Esophagus muscularis mucosa (tissue), 4 donors: Measurements from ENCODE around the gene STRIP2. TPM values are rescaled to one million over a fixed set of nuclear protein-coding genes. Genes with fewer than 3 reads are reported as not detected.
A peak's percentile ranks its signal among the peaks of the same experiment; 100 is the strongest.
"Not testable (repeated sequence)": the region's sequence is repeated elsewhere in the genome, so short reads cannot be mapped to it uniquely, and the experiment has no call there.

Experiments used
- DNase-seq: peaks from one replicate; pipeline ENCODE4 v3.0.0-alpha.2; 2017; ENCODE audit errors: extremely low spot score
- H3K27ac ChIP-seq, 4 donors: fragments of 200-600 bp; sonication (generic); replicated peaks in 1 of 4; 1 replicate in 3 of 4; 2 replicates in 1 of 4; pipeline ENCODE4 v1.5.1; 2016 to 2019; ENCODE audit warnings: mild to moderate bottlenecking in 1 of 4
- H3K27me3 ChIP-seq, 4 donors: fragments of 200-600 bp; sonication (generic); one replicate each; pipeline versions ENCODE4 v1.5.1 to v1.6.0; 2016 to 2019
- H3K36me3 ChIP-seq, 4 donors: fragments of 200-600 bp; sonication (generic); one replicate each; pipeline ENCODE4 v1.5.1; 2016 to 2019
- H3K4me1 ChIP-seq, 4 donors: fragments of 200-600 bp; sonication (generic); one replicate each; pipeline ENCODE4 v1.5.1; 2016 to 2019
- H3K4me3 ChIP-seq, 4 donors: fragments of 200-600 bp; sonication (generic); 1 replicate in 2 of 4; 2 replicates in 2 of 4; pipeline ENCODE4 v1.5.1; 2016 to 2019; ENCODE audit warnings: mild to moderate bottlenecking in 4 of 4, moderate library complexity in 1 of 4
- H3K9me3 ChIP-seq, 4 donors: fragments of 200-600 bp; sonication (generic); 1 replicate in 3 of 4; 2 replicates in 1 of 4; pipeline ENCODE4 v1.5.1; 2016 to 2019
- CTCF ChIP-seq, 3 experiments: fragments of 200-600 bp in 2 of 3; fragments of 450-650 bp in 1 of 3; sonication (generic) in 2 of 3; IDR thresholded peaks; one replicate each; pipeline ENCODE4 v1.5.1; 2017 to 2019; ENCODE audit warnings: antibody characterized with exemption in 3 of 3, mild to moderate bottlenecking in 2 of 3, moderate library complexity in 1 of 3
- EP300 ChIP-seq: sonication (generic); formaldehyde crosslinking; IDR thresholded peaks from one replicate; pipeline ENCODE4 v1.6.1; 2017; ENCODE audit warnings: antibody characterized with exemption
- POLR2A ChIP-seq: fragments of 450-650 bp; IDR thresholded peaks from one replicate; pipeline ENCODE4 v1.6.1; 2017; ENCODE audit warnings: antibody characterized with exemption, moderate library complexity, mild to moderate bottlenecking, low read depth
- POLR2AphosphoS5 ChIP-seq, 2 donors: sonication (generic); formaldehyde crosslinking; IDR thresholded peaks; one replicate each; pipeline ENCODE4 v1.6.1; 2017; ENCODE audit warnings: antibody characterized with exemption in 2 of 2
- WGBS: methylation state at CpG from one replicate; pipeline ENCODE4 v1.1.5; 2018; 5-methylcytosine and 5-hydroxymethylcytosine counted together
- intact Hi-C: fragments of 100-400 bp; cut with DNase I; formaldehyde crosslinking; loops from one replicate; pipeline ENCODE4 v1.15.1; 2023
- total RNA-seq, 4 donors: library from RNA; depleted of rRNA; stranded (reverse); fragments of >200 nt; gene quantifications; one replicate each; pipeline versions ENCODE4 v1.1.0 to v1.2.1, GENCODE V29; 2016

The STRIP2 gene
- total RNA-seq, 4 donors from 2014 or later, result 1.1 to 2.1 (median 1.9) TPM

GRCh38 chr7:129443612-129444011, 9.4 kb downstream of the STRIP2 start:
- no peaks in the 10 kb centered on the region for H3K27me3 ChIP-seq
- WGBS, result 23% methylated on average over 2 of the region's 2 CpGs
- no peak overlapping the region for H3K4me3 ChIP-seq

GRCh38 chr7:129444776-129445175, 10.5 kb downstream of the STRIP2 start:
- H3K36me3 ChIP-seq, H3K4me3 ChIP-seq, intact Hi-C loops, DNase-seq, H3K27me3 ChIP-seq, H3K27ac ChIP-seq: not testable (repeated sequence)
- H3K4me1 ChIP-seq, result peaks cover 16 to 19% (median 18%) of the 10 kb centered on the region in 4 donors
- peaks cover 0 to 13% (median 5%) of the 10 kb centered on the region in 4 donors for H3K9me3 ChIP-seq
- WGBS, result 90% methylated on average over 5 of the region's 5 CpGs

More at GRCh38 chr7:129443612-129444011, 9.4 kb downstream of the STRIP2 start:
- H3K36me3 ChIP-seq, result no peaks in the 10 kb centered on the region
- intact Hi-C loops, result no loop called here
- H3K4me1 ChIP-seq, result peaks cover 16 to 19% (median 18%) of the 10 kb centered on the region in 4 donors
- peaks cover 0 to 7% (median 3%) of the 10 kb centered on the region in 4 donors for H3K9me3 ChIP-seq
- H3K27ac ChIP-seq, result peak overlapping the region in 3 of 4 donors; percentile 43 to 55 (median 47)
- no peak for DNase-seq
- peak in 1 of 2 donors; percentile 42 for TF ChIP-seq POLR2AphosphoS5 (IDR thresholded peaks at IDR 0.05)
- TF ChIP-seq CTCF (IDR thresholded peaks at IDR 0.05), result no peak
- no peak for TF ChIP-seq EP300
- no peak for TF ChIP-seq POLR2A

GRCh38 chr7:129446925-129447324, 12.7 kb downstream of the STRIP2 start:
- H3K36me3 ChIP-seq, intact Hi-C loops, H3K4me3 ChIP-seq, DNase-seq, H3K27ac ChIP-seq, H3K27me3 ChIP-seq: not testable (repeated sequence)
- 86% methylated on average over 1 of the region's 2 CpGs for whole genome bisulfite sequencing
- Histone ChIP-seq H3K4me1 (peaks cover 16 to 19% (median 18%) of the 10 kb centered on the region in 4 donors), H3K9me3 (peaks cover 0 to 13% (median 5%) of the 10 kb centered on the region in 4 donors)

GRCh38 chr7:129447445-129447844, 13.2 kb downstream of the STRIP2 start:
- intact Hi-C loops, H3K4me3 ChIP-seq, DNase-seq, H3K36me3 ChIP-seq, H3K27me3 ChIP-seq, H3K27ac ChIP-seq: not testable (repeated sequence)
- H3K4me1 ChIP-seq, result peaks cover 16 to 19% (median 18%) of the 10 kb centered on the region in 4 donors
- WGBS, result over 99% methylated on average over 6 of the region's 6 CpGs
- H3K9me3 ChIP-seq, result peaks cover 0 to 13% (median 5%) of the 10 kb centered on the region in 4 donors

GRCh38 chr7:129448608-129449007, 14.4 kb downstream of the STRIP2 start:
- H3K4me3 ChIP-seq, H3K4me1 ChIP-seq, H3K36me3 ChIP-seq, DNase-seq, H3K27ac ChIP-seq, H3K27me3 ChIP-seq, intact Hi-C loops: not testable (repeated sequence)
- H3K9me3 ChIP-seq, result peaks cover 0 to 13% (median 5%) of the 10 kb centered on the region in 4 donors
- 95% methylated on average over 2 of the region's 2 CpGs for WGBS

- H3K4me1 ChIP-seq, result no peaks in the 10 kb centered on the region
- intact Hi-C loops, result no loop called here
- TF ChIP-seq CTCF (IDR thresholded peaks at IDR 0.05) (no peak), POLR2AphosphoS5 (IDR thresholded peaks at IDR 0.05) (no peak), EP300 (no peak), POLR2A (no peak)
- H3K27me3 ChIP-seq, result no peaks in the 10 kb centered on the region
- H3K36me3 ChIP-seq, result peaks cover 0 to 7% (median 4%) of the 10 kb centered on the region in 4 donors
- no peak overlapping the region for H3K27ac ChIP-seq
- DNase-seq, result no peak
- H3K9me3 ChIP-seq, result peaks cover 0 to 13% (median 5%) of the 10 kb centered on the region in 4 donors
- H3K4me3 ChIP-seq, result no peak overlapping the region
These were observed 16.1 kb downstream of the STRIP2 start for GRCh38 chr7:129450295-129450694.

- TF ChIP-seq POLR2A, result no peak
- TF ChIP-seq CTCF (IDR thresholded peaks at IDR 0.05), result no peak
- no peak for TF ChIP-seq EP300
- TF ChIP-seq POLR2AphosphoS5 (IDR thresholded peaks at IDR 0.05), result no peak
- intact Hi-C loops, result no loop called here
These were observed 18.5 kb downstream of the STRIP2 start for GRCh38 chr7:129452589-129453231.

More at GRCh38 chr7:129452589-129453231, 18.5 kb downstream of the STRIP2 start:
- no peak for DNase-seq
- peaks cover 0 to 13% (median 5%) of the 10 kb centered on the region in 4 donors for H3K9me3 ChIP-seq
- H3K4me1 ChIP-seq, result no peaks in the 10 kb centered on the region
- H3K27ac ChIP-seq, result no peak overlapping the region
- no peaks in the 10 kb centered on the region for H3K27me3 ChIP-seq
- WGBS, result 100% methylated on average over 2 of the region's 2 CpGs
- H3K36me3 ChIP-seq, result peaks cover 0 to 12% (median 9%) of the 10 kb centered on the region in 4 donors
- no peak overlapping the region for H3K4me3 ChIP-seq
